ENCODE measurements around the gene PRR15L.

DNA sequence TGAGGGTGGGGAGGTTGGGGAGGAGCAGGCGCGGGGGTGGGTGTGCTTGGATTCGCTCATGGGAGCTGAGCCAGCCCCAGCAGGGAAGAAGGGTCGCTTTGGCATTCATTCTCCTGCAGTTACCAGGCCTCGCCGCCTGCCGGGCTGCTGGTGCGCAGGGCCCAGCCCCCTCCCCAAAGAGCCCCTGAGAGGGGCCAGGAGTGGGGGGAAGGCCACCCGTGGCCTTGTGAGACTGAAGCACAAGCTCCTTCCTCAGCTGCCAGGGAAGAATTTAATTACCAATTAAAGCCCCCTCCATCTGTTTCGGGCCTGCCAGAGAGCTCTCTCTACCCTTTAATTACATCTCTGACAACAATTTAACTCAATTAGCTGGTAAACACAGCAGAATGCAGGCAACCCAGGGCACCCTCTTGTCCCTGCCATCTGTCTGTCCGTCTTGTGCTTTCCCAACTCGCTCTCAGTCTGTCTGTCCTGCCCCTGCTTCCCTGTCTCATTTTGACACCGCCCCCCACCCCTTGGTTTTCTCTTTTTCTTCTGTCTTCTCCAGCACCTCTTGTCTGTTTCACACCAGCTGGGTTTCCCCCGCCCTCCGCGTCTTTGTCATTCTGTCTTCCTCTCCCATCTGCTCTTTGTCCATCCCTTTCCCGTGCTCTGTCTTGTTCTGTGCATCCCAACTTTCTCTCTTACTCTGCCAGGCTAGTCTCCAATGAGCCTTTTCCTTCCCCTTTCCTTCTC, 45.9 kb upstream of the PRR15L start:
- TF ChIP-seq, protein P1, sequence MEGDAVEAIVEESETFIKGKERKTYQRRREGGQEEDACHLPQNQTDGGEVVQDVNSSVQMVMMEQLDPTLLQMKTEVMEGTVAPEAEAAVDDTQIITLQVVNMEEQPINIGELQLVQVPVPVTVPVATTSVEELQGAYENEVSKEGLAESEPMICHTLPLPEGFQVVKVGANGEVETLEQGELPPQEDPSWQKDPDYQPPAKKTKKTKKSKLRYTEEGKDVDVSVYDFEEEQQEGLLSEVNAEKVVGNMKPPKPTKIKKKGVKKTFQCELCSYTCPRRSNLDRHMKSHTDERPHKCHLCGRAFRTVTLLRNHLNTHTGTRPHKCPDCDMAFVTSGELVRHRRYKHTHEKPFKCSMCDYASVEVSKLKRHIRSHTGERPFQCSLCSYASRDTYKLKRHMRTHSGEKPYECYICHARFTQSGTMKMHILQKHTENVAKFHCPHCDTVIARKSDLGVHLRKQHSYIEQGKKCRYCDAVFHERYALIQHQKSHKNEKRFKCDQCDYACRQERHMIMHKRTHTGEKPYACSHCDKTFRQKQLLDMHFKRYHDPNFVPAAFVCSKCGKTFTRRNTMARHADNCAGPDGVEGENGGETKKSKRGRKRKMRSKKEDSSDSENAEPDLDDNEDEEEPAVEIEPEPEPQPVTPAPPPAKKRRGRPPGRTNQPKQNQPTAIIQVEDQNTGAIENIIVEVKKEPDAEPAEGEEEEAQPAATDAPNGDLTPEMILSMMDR (IDR thresholded peaks at IDR 0.05), result no peak
- no peak for TF ChIP-seq POLR2A (IDR thresholded peaks at IDR 0.05)

Measured in heart left ventricle (tissue), 13 donors.